IPS-11a (cell line): ENCODE data around the gene PPP6R3.
"Not testable (repeated sequence)": the region's sequence is repeated elsewhere in the genome, so short reads cannot be mapped to it uniquely, and the experiment has no call there.

Experiments used
- H3K4me3 ChIP-seq: one replicate; pipeline ENCODE4 v1.5.1; 2013; ENCODE audit warnings: low read depth, low read length, control low read depth

Gene PPP6R3

GRCh38 chr11:68454767-68455166 is 5.8 kb upstream of the PPP6R3 start:
- H3K4me3 ChIP-seq, result no peak overlapping the region

DNA sequence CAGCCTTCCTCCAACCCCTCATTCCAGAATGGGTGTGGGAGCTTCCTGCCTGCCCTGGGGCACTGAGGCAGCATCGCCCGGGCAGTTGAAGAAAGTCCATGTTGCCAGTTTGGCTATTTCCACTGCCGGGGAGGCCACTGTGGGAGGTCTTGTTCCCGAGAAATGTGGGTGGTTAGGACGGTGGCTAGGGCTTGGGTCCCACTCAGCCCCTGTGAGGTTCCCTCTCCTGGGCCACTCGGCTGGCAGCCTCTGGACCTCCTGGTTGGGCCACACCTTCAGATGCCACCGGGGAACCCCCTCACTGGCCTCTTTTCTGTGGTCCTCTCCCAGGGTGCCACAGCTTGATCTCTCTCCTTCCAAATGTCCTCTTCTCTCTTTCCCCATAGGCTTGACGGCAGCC is 5.1 kb upstream of the PPP6R3 start:
- H3K4me3 ChIP-seq, result no peak overlapping the region

DNA sequence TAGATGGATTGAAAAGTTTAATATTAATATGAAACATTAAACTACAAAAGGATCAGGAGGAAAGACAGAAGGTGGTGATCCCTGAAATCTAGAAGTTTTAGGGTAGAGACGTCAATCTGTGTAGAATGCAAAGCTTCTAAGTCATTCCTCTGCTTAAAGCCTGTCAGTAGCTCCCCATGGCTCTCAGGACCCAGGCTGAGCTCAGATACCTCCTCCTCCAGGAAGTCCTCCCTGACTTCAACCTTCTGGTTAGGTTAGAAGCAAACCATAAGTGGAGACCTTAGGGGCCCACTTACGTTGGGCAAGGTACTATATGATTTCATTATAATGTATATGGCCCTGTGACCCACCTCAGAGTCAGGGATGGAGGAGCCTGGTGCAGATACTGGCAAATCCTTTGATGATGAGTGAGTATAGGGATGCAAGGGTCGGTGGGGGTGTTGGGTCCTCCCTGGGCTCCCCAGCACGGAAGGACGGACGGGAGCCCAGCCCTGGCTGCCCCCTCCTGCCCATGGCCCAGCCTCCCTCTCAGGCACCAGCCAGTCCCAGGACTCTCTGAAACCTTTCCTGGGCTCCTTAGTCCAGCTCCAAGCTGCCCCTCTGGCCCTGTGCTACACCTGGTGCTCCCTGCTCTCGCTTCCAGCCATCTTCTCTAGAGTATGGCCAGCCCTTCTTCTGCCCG is 3.2 kb upstream of the PPP6R3 start:
- no peak overlapping the region for H3K4me3 ChIP-seq

GRCh38 chr11:68457898-68458249 is 2.7 kb upstream of the PPP6R3 start:
- no peak overlapping the region for H3K4me3 ChIP-seq

DNA sequence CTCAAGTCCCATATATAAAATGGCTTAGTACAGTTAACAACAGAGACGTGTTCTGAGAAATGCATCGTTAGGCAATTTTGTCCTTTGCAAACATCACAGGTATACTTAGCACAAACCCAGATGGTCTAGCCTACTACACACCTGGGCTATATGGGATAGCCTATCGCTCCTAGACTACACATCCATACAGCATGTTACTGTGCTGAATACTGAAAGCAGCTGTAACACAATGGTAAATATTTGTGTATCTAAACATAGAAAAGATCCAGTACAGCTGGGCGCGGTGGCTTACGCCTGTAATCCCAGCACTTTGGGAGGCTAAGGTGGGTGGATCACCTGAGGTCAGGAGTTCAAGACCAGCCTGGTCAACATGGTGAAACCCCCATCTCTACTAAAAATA is 2.2 kb upstream of the PPP6R3 start:
- not testable (repeated sequence) for H3K4me3 ChIP-seq

DNA sequence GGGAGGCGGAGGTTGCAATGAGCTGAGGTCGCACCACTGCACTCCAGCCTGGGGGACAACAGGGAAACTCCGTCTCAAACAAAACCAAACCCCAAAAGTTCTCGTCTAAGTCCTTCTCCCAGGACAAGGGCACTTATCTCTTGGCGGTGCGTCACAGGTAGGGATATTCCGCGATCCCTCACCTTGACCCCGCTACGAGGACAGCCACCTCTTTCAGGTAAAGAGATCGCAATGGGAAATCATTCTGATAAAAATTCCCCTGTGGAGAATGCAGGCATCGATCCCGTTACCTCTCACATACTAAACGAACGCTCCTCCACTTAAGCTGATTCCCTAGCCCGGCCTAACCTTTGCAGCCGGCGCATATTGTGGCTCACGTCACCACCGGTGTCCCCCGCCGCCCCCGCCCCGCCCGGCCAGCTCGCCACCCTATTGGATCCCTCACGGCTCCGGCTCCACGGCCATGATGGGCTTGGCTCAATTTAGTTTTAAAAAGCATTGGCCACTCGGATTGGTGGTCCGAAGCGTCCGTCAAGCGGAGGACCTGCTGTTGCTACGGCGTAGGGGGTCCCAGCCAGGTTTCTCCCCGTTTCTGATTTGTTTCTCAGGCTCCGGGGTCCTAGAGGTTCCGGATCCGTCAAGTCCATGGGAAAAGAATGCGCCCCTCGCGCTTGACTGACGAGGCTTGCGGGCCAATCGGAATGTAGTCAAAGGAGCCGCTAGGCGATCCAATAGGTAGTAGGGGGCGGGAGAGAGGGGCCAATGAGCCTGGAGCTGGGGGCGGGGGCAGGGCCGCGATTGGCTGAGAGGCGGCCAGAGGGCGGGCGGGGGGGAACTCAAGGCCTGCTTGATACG is 439 bp upstream of the PPP6R3 start:
- H3K4me3 ChIP-seq, result peak overlapping the region; percentile 85

DNA sequence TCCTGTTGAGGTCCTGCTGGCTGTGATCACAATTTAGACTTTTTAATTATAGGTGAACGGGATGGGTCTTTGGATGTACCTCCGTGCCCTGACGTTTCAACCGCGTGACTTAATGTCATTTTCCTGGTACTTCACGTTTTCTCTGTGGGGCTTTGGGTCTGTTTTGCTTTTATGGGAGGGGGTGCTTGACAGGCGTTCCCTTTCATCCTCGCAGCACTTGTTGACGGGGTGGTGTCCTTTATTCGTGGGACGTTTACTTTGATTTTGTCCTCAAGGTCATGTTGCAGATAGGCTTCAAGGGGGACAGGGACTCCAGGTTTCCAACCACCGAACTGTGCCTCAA is 994 bp downstream of the PPP6R3 start:
- H3K4me3 ChIP-seq, result peak overlapping the region; percentile 85

GRCh38 chr11:68463714-68464113 is 3.2 kb downstream of the PPP6R3 start:
- no peak overlapping the region for H3K4me3 ChIP-seq

DNA sequence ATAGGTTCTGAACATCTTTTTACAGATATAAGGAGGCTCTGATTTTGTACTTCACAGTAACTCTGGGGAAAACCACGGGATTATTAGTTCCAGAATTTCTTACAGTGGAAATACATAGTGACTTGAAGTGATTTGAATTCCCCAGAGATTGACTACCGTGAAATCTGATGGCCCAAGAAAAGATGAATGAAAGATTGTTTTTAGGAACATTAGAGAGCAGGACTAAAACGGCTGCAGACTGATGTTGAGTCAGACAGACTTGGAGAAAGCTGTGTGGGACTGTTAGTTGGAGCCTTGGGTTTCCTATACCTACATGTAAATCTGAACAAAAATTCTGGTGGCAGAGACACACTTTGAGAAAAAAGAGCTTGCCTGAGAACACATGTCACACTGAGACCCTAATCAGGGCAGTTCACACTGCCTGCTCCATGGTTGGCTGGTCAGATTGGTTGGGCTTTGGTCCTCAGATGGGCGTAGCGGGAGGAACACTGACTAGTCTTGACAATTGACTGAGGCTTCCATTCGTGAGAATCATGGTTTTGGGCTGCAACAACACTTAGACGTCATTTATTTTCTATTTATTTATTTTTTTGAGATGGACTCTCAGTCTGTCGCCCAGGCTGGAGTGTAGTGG is 6.8 kb downstream of the PPP6R3 start:
- H3K4me3 ChIP-seq, result no peak overlapping the region

- no peak overlapping the region for H3K4me3 ChIP-seq
Observed at GRCh38 chr11:68468217-68468828, 7.8 kb downstream of the PPP6R3 start.

- no peak overlapping the region for H3K4me3 ChIP-seq
Observed at GRCh38 chr11:68469122-68469521, 8.6 kb downstream of the PPP6R3 start.

GRCh38 chr11:68469642-68470041 is 9.1 kb downstream of the PPP6R3 start:
- H3K4me3 ChIP-seq, result no peak overlapping the region

DNA sequence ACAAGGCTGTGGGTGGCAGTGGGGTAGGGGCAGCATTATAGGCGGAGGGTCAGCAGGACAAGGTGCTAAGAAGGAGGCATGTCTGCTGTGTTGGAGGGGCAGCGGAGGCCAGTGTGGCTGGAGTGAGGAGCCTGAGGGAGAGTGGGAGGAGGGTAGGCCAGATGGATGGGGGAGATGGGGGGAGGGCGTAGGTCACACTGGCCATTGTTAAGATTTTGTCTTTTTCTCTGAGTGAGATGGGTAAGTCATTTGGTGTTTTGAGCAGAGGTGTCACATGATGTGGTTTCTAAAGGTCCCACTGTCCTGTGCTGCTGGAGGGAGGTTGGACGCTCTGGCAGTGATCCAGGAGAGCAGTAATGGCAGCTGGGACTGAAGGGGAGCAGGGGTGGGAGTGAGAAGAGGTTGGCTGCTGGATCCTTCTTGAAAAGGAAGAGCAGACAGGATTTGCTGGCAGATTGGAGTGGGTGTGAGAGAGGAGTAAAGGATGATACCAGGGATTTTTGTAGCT is 9.8 kb downstream of the PPP6R3 start:
- no peak overlapping the region for H3K4me3 ChIP-seq

DNA sequence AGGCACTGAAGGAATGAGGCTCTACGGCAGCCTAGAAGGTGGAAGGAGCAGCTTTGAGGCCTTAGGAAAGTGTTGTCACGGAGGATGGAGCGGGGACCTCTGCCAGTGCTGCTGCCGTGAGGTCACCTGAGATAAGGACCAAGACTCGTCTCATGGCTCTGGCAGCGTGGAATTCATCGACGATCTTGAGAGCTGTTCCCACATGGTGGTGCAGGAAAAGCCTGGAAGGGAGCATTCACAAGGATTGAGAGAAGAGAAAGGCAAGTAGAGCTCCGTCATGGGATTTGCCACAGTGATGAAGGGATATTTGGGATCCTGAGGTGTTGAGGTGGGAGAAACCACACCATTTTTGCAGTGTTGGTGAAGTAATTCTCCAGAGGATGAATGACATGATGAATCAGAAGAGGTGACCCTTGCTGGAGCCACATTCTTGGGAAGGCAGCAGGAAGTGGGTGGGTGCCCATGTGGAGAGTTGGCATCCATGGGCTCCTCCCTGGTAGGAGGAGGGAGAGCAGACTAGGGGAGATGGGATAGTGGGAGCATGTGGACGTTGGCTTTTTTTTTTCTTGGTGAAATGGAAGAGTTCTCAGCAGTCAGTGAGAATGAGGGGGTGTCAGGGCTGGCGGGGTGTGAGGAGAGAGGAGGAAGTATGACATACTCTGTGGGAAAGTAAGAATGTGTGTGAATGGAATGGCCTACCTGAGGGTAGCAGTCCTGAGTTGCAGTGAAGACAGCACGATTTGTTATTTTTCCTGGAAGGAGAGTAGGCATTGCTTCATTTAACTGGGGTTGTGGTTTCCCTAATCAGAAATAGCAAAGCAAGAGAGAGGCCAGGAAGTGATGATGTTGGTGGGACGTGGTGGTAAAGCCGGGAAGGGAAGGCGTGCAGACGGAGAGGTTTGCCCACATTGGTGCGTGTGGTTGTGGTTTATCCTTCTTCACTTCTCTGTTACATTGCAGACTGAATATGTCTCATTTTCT is 11.1 kb downstream of the PPP6R3 start:
- H3K4me3 ChIP-seq, result no peak overlapping the region

- no peak overlapping the region for H3K4me3 ChIP-seq
Observed at GRCh38 chr11:68472778-68473177, 12.2 kb downstream of the PPP6R3 start.

DNA sequence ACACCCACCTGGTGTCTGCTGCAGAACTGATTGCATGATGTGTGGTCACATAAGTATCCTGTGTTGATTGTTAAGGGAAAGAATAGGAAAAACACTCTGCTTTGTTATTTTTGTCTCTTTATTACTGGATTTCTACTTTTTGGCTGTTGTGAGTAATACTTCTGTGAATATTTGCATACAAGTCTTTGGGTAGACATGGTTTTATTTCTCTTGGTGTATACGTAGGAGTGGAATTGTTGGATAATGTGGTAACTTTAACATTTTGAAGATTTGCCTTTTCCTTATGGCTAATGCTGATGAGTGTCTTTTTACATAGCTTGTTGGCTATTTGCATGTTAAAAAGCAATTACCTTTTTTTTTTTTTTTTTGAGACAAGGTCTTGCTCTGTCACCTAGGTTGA is 13.1 kb downstream of the PPP6R3 start:
- H3K4me3 ChIP-seq, result no peak overlapping the region

- H3K4me3 ChIP-seq, result not testable (repeated sequence)
Observed at GRCh38 chr11:68475626-68476025, 15.1 kb downstream of the PPP6R3 start.

DNA sequence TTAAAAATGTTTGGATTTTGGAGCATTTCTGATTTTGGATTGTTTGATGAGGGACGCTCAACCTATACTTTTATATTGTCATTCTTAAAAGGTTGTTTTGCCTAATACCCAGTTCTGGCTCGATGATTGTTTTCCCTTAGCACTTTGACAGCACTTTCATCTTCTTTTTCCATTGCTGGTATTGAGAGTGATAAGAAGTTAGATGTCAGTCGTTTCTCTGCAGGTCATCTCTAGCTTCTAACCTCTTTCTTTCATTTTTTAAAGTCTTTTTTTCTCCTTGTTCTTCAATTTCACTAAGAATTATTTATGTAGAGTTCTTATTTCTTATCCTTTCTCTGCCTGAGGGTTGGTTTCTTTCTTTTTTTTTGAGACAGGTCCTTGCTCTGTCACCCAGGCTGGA is 18.8 kb downstream of the PPP6R3 start:
- H3K4me3 ChIP-seq, result no peak overlapping the region

DNA sequence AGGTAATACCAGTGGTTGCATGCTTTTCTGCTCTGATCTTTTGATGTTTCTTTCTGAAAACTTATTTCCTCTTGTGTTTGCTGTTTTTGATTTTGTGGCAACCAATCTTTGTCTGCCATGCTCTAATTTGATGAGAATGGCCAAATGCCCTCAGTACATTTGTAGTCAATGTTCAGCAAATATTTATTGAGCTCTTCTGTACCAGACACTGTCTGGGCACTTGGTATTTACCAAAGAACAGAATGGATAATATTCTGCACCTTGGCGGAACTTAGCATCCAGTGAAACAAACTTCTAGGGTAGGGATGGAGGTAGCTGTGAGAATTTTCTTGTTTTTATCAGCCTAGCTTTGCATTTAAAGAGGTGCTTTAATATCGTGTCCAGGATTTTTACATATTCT is 19.6 kb downstream of the PPP6R3 start:
- no peak overlapping the region for H3K4me3 ChIP-seq

GRCh38 chr11:68480852-68481510 is 20.4 kb downstream of the PPP6R3 start:
- no peak overlapping the region for H3K4me3 ChIP-seq
